ENCODE results near the gene PLXNA4. TPM values are rescaled to one million over a fixed set of nuclear protein-coding genes. Genes with fewer than 3 reads are reported as not detected.

The PLXNA4 gene
- total and polyA plus RNA-seq, 11 donors = 1.8 to 22.1 (median 10.5) TPM

- Histone ChIP-seq H3K27ac (no peak overlapping the region), H3K36me3 (no peaks in the 10 kb centered on the region), H3K9me3 (no peaks in the 10 kb centered on the region), H3K27me3 (no peaks in the 10 kb centered on the region), H3K4me3 (no peak overlapping the region), H3K4me1 (peaks cover 0 to 47% (median 22%) of the 10 kb centered on the region in 12 donors)
- intact Hi-C loops (cut with DNase I) = no loop called here
- TF ChIP-seq POLR2A (IDR thresholded peaks at IDR 0.05) = no peak
- TF ChIP-seq CTCF (IDR thresholded peaks at IDR 0.05) = no peak
- ATAC-seq (no peak), DNase-seq (no peak)
- 44 to 73% (median 51%) methylated on average over 2 of the region's 2 CpGs for WGBS, 4 donors
These were observed 192.3 kb downstream of the PLXNA4 start for GRCh38 chr7:132383962-132384361.

- peak overlapping the region in 1 of 12 donors; percentile 2 for H3K27ac ChIP-seq
- DNase-seq = no peak
These were observed 194.4 kb downstream of the PLXNA4 start for GRCh38 chr7:132381742-132382472.

GRCh38 chr7:132380059-132380458 lies 196.2 kb downstream of the PLXNA4 start:
- 17 to 24% (median 20%) methylated on average over 3 of the region's 3 CpGs for WGBS, 4 donors
- peak overlapping the region in 8 of 12 donors; percentile 20 to 65 (median 50) for H3K27ac ChIP-seq
- intact Hi-C loops (cut with DNase I) = no loop called here
- no peaks in the 10 kb centered on the region for H3K9me3 ChIP-seq
- no peaks in the 10 kb centered on the region for H3K36me3 ChIP-seq
- peak in 3 of 5 donors; percentile 40 to 68 (median 65) for DNase-seq
- peak; percentile 70 to 92 (median 89) for ATAC-seq
- TF ChIP-seq POLR2A (IDR thresholded peaks at IDR 0.05) (no peak), CTCF (IDR thresholded peaks at IDR 0.05) (peak in 1 of 12 donors; percentile 9)
- H3K4me3 ChIP-seq = no peak overlapping the region
- H3K4me1 ChIP-seq = peaks cover 0 to 66% (median 31%) of the 10 kb centered on the region in 12 donors
- H3K27me3 ChIP-seq = no peaks in the 10 kb centered on the region

More at GRCh38 chr7:132381742-132382472, 194.4 kb downstream of the PLXNA4 start:
- Histone ChIP-seq H3K4me3 (no peak overlapping the region), H3K4me1 (peaks cover 0 to 64% (median 24%) of the 10 kb centered on the region in 12 donors), H3K9me3 (no peaks in the 10 kb centered on the region), H3K36me3 (no peaks in the 10 kb centered on the region), H3K27me3 (no peaks in the 10 kb centered on the region)
- 59 to 71% (median 64%) methylated on average over 9 of the region's 9 CpGs for WGBS, 4 donors
- intact Hi-C loops (cut with DNase I) = no loop called here
- ATAC-seq = no peak
- no peak for TF ChIP-seq CTCF (IDR thresholded peaks at IDR 0.05)
- TF ChIP-seq POLR2A (IDR thresholded peaks at IDR 0.05) = no peak

- Histone ChIP-seq H3K27me3 (no peaks in the 10 kb centered on the region), H3K27ac (peak overlapping the region in 5 of 12 donors; percentile 20 to 65 (median 53)), H3K4me1 (peaks cover 0 to 65% (median 31%) of the 10 kb centered on the region in 12 donors), H3K9me3 (no peaks in the 10 kb centered on the region), H3K4me3 (no peak overlapping the region), H3K36me3 (no peaks in the 10 kb centered on the region)
- DNase-seq (no peak), ATAC-seq (no peak)
- TF ChIP-seq POLR2A (IDR thresholded peaks at IDR 0.05) (no peak), CTCF (IDR thresholded peaks at IDR 0.05) (no peak)
- intact Hi-C loops (cut with DNase I) = no loop called here
- 77 to 95% (median 88%) methylated on average over 1 of the region's 1 CpG for WGBS, 4 donors
These were observed 197.0 kb downstream of the PLXNA4 start for GRCh38 chr7:132379292-132379691.
